Superior temporal gyrus (tissue), 1 donor: ENCODE results near the gene GPALPP1.
A peak's percentile ranks its signal among the peaks of the same experiment; 100 is the strongest.
"Not testable (repeated sequence)": the region's sequence is repeated elsewhere in the genome, so short reads cannot be mapped to it uniquely, and the experiment has no call there.

Source experiments
- DNase-seq: peaks from one replicate; pipeline ENCODE4 v3.0.0-alpha.2; 2016; ENCODE audit errors: extremely low spot score

The GPALPP1 gene

GRCh38 chr13:45004096-45004495, 14.8 kb downstream of the GPALPP1 start:
- DNase-seq, result no peak

- DNase-seq, result no peak
Observed at GRCh38 chr13:45007225-45007624, 17.9 kb downstream of the GPALPP1 start.

GRCh38 chr13:45007823-45008222, 18.5 kb downstream of the GPALPP1 start:
- DNase-seq, result no peak

GRCh38 chr13:45011198-45011597, 21.9 kb downstream of the GPALPP1 start:
- DNase-seq, result no peak

- no peak for DNase-seq
Observed at GRCh38 chr13:45015300-45015699, 26.0 kb downstream of the GPALPP1 start.

- DNase-seq, result no peak
Observed at GRCh38 chr13:45016792-45017425, 27.6 kb downstream of the GPALPP1 start.

GRCh38 chr13:45019981-45020380, 30.6 kb downstream of the GPALPP1 start:
- not testable (repeated sequence) for DNase-seq

- DNase-seq, result no peak
Observed at GRCh38 chr13:45021250-45021649, 31.9 kb downstream of the GPALPP1 start.

- no peak for DNase-seq
Observed at GRCh38 chr13:45024847-45025246, 35.5 kb downstream of the GPALPP1 start.

GRCh38 chr13:45034342-45034741, 45.0 kb downstream of the GPALPP1 start:
- DNase-seq, result no peak

- no peak for DNase-seq
Observed at GRCh38 chr13:45036206-45036605, 46.9 kb downstream of the GPALPP1 start.

- no peak for DNase-seq
Observed at GRCh38 chr13:45040173-45040572, 50.8 kb downstream of the GPALPP1 start.

- DNase-seq, result no peak
Observed at GRCh38 chr13:45040622-45041021, 51.3 kb downstream of the GPALPP1 start.

GRCh38 chr13:45042539-45042938, 53.2 kb downstream of the GPALPP1 start:
- DNase-seq, result no peak

- DNase-seq, result no peak
Observed at GRCh38 chr13:45046445-45046844, 57.1 kb downstream of the GPALPP1 start.

- DNase-seq, result peak; percentile 97
Observed at GRCh38 chr13:45047394-45048310, 58.3 kb downstream of the GPALPP1 start.

- no peak for DNase-seq
Observed at GRCh38 chr13:45048890-45049407, 59.6 kb downstream of the GPALPP1 start.

- DNase-seq, result no peak
Observed at GRCh38 chr13:45049478-45049877, 60.1 kb downstream of the GPALPP1 start.

- DNase-seq, result no peak
Observed at GRCh38 chr13:45051315-45051714, 62.0 kb downstream of the GPALPP1 start.

GRCh38 chr13:45055198-45055901, 66.0 kb downstream of the GPALPP1 start:
- peak; percentile 72 for DNase-seq

- no peak for DNase-seq
Observed at GRCh38 chr13:45055902-45056648, 66.7 kb downstream of the GPALPP1 start.
